Natural killer cell (primary cell): ENCODE results near the gene GSG1L2. TPM values are rescaled to one million over a fixed set of nuclear protein-coding genes. Genes with fewer than 3 reads are reported as not detected.

Experiments used
- ATAC-seq, 3 donors: fragments of 150-1000 bp in 2 of 3; fragments of 200-7000 bp in 1 of 3; cut with Tn5 transposase; 1 replicate in 1 of 3; 2 replicates in 2 of 3; pipeline ENCODE4 v1.10.0; 2021; ENCODE audit warnings: mild to moderate bottlenecking in 2 of 3, moderate library complexity in 2 of 3
- DNase-seq, 2 donors: peaks; one replicate each; pipeline versions ENCODE4 v3.0.0 to v3.0.0-alpha.2; 2013 to 2021; ENCODE audit warnings: mixed read lengths in 1 of 2
- H3K27ac ChIP-seq: one replicate; pipeline ENCODE4 v1.5.1; 2013; ENCODE audit warnings: mild to moderate bottlenecking, low read length
- H3K27me3 ChIP-seq: one replicate; pipeline ENCODE4 v1.6.1; 2013; ENCODE audit warnings: low read length; ENCODE audit not compliant: control insufficient read depth, insufficient read depth
- H3K36me3 ChIP-seq: one replicate; pipeline ENCODE4 v1.6.1; 2013; ENCODE audit warnings: low read length; ENCODE audit not compliant: control insufficient read depth, insufficient read depth
- H3K4me1 ChIP-seq: one replicate; pipeline ENCODE4 v1.6.1; 2013; ENCODE audit warnings: low read length; ENCODE audit not compliant: control insufficient read depth, insufficient read depth
- H3K4me3 ChIP-seq: one replicate; pipeline ENCODE4 v1.5.1; 2013; ENCODE audit warnings: low read length
- H3K9me3 ChIP-seq: one replicate; pipeline ENCODE4 v1.6.1; 2013; ENCODE audit warnings: low read length; ENCODE audit not compliant: control insufficient read depth, insufficient read depth
- H3K27ac Mint-ChIP-seq, 2 donors: one replicate each; pipeline ENCODE4 v1.8.0; 2022; ENCODE audit warnings: mild to moderate bottlenecking in 2 of 2, mixed read lengths in 2 of 2, moderate library complexity in 1 of 2
- H3K27me3 Mint-ChIP-seq, 2 donors: one replicate each; pipeline ENCODE4 v1.8.0; 2022; ENCODE audit warnings: low read depth in 2 of 2, mixed read lengths in 2 of 2
- H3K36me3 Mint-ChIP-seq: one replicate; pipeline ENCODE4 v1.8.0; 2022; ENCODE audit warnings: mixed read lengths
- H3K4me1 Mint-ChIP-seq, 2 donors: one replicate each; pipeline ENCODE4 v1.8.0; 2022; ENCODE audit warnings: mixed read lengths in 2 of 2
- H3K4me3 Mint-ChIP-seq: one replicate; pipeline ENCODE4 v1.8.0; 2022; ENCODE audit warnings: mild to moderate bottlenecking, moderate library complexity, mixed read lengths
- H3K9me3 Mint-ChIP-seq, 2 donors: one replicate each; pipeline ENCODE4 v1.8.0; 2022; ENCODE audit warnings: mixed read lengths in 2 of 2
- CTCF ChIP-seq: fragments of 200-600 bp; IDR thresholded peaks from one replicate; pipeline ENCODE4 v1.8.0; 2022; ENCODE audit warnings: antibody characterized with exemption
- WGBS: methylation state at CpG from one replicate; pipeline ENCODE4 v1.1.7; 2013; ENCODE audit warnings: missing lambda C conversion rate; ENCODE audit not compliant: insufficient coverage; 5-methylcytosine and 5-hydroxymethylcytosine counted together
- intact Hi-C: fragments of 100-400 bp; cut with micrococcal nuclease; formaldehyde crosslinking; loops from one replicate; pipeline ENCODE4 v1.14.2; 2022
- total RNA-seq, 4 donors: library from RNA; stranded (reverse); fragments of 120-200 nt in 1 of 4; gene quantifications; one replicate each; pipeline versions ENCODE4 v1.2.3 to v1.2.4, GENCODE V29; 2013 to 2022

The GSG1L2 gene
- total RNA-seq, 3 donors from 2014 or later (not counting 1 experiment from before 2014, with no cell fraction given) = not detected

- Mint-ChIP-seq H3K27me3 (peaks cover 7 to 16% of the 10 kb centered on the region in 2 donors), H3K36me3 (no peaks in the 10 kb centered on the region), H3K4me1 (no peaks in the 10 kb centered on the region), H3K4me3 (no peak overlapping the region), H3K9me3 (no peaks in the 10 kb centered on the region), H3K27ac (no peak overlapping the region)
- H3K27me3 ChIP-seq = no peaks in the 10 kb centered on the region
- intact Hi-C loops = no loop called here
- no peaks in the 10 kb centered on the region for H3K4me1 ChIP-seq
- ATAC-seq = no peak
- H3K27ac ChIP-seq = no peak overlapping the region
- H3K36me3 ChIP-seq = no peaks in the 10 kb centered on the region
- WGBS = 87% methylated on average over 15 of the region's 15 CpGs
- no peak overlapping the region for H3K4me3 ChIP-seq
- no peak for DNase-seq
- no peaks in the 10 kb centered on the region for H3K9me3 ChIP-seq
- TF ChIP-seq CTCF = no peak
Observed at GRCh38 chr17:9769036-9769695, 52.7 kb downstream of the GSG1L2 start.

GRCh38 chr17:9768381-9768934 is 53.4 kb downstream of the GSG1L2 start:
- no peak overlapping the region for H3K27ac Mint-ChIP-seq
- peak in 1 of 2 donors; percentile 57 for DNase-seq
- 36% methylated on average over 5 of the region's 5 CpGs for WGBS

GRCh38 chr17:9767432-9767991 is 54.4 kb downstream of the GSG1L2 start:
- no peak for DNase-seq
- no peak for ATAC-seq
- no peaks in the 10 kb centered on the region for H3K9me3 Mint-ChIP-seq
- no peaks in the 10 kb centered on the region for H3K36me3 Mint-ChIP-seq
- no peak for TF ChIP-seq CTCF
- no peak overlapping the region for H3K27ac Mint-ChIP-seq
- H3K9me3 ChIP-seq = no peaks in the 10 kb centered on the region
- H3K4me3 Mint-ChIP-seq = no peak overlapping the region
- peaks cover 13 to 22% of the 10 kb centered on the region in 2 donors for H3K27me3 Mint-ChIP-seq
- whole genome bisulfite sequencing = 86% methylated on average over 6 of the region's 7 CpGs
- H3K4me1 ChIP-seq = no peaks in the 10 kb centered on the region
- H3K4me3 ChIP-seq = no peak overlapping the region
- no peak overlapping the region for H3K27ac ChIP-seq
- intact Hi-C loops = no loop called here
- no peaks in the 10 kb centered on the region for H3K27me3 ChIP-seq
- H3K4me1 Mint-ChIP-seq = no peaks in the 10 kb centered on the region
- H3K36me3 ChIP-seq = no peaks in the 10 kb centered on the region

More at GRCh38 chr17:9768381-9768934, 53.4 kb downstream of the GSG1L2 start:
- intact Hi-C loops = no loop called here
- H3K4me3 Mint-ChIP-seq = no peak overlapping the region
- no peaks in the 10 kb centered on the region for H3K9me3 Mint-ChIP-seq
- H3K27me3 Mint-ChIP-seq = peaks cover 12 to 17% of the 10 kb centered on the region in 2 donors
- H3K4me1 Mint-ChIP-seq = no peaks in the 10 kb centered on the region
- H3K36me3 Mint-ChIP-seq = no peaks in the 10 kb centered on the region
- no peaks in the 10 kb centered on the region for H3K4me1 ChIP-seq
- no peaks in the 10 kb centered on the region for H3K9me3 ChIP-seq
- H3K4me3 ChIP-seq = no peak overlapping the region
- ATAC-seq = peak in 1 of 3 donors; percentile 53
- H3K27ac ChIP-seq = no peak overlapping the region
- TF ChIP-seq CTCF = peak; percentile 63
- no peaks in the 10 kb centered on the region for H3K36me3 ChIP-seq
- H3K27me3 ChIP-seq = no peaks in the 10 kb centered on the region
